Caco-2 (cell line): ENCODE data around the gene JDP2. TPM values are rescaled to one million over a fixed set of nuclear protein-coding genes. Genes with fewer than 3 reads are reported as not detected.

Experiments used
- BruUV-seq: library from RNA; stranded (reverse); fragments of 400-500 nt; replicated peaks from 2 replicates; lab custom pipeline; 2021; lab: Mats Ljungman, UMichigan
- CTCF ChIA-PET: fragments of 300-600 bp; sonication (Branson Sonifier 250); formaldehyde crosslinking; loops from one replicate; lab custom pipeline; 2022; ENCODE audit warnings: antibody characterized with exemption; lab: Charles Lee
- POLR2A ChIA-PET: fragments of 300-600 bp; sonication (Branson Sonifier 250); formaldehyde crosslinking; loops from one replicate; lab custom pipeline; 2022; ENCODE audit warnings: antibody characterized with exemption; lab: Charles Lee
- DNase-seq, 2 experiments: peaks; one replicate each; pipeline versions ENCODE4 v3.0.0 to v3.0.0-alpha.2; 2020 to 2022
- H3K27me3 ChIP-seq: replicated peaks from 2 replicates; pipeline ENCODE4 v1.6.0; 2011; ENCODE audit warnings: low read length; ENCODE audit not compliant: control insufficient read depth, insufficient read depth
- H3K36me3 ChIP-seq: 2 replicates; pipeline ENCODE4 v1.5.1; 2011; ENCODE audit warnings: low read length; ENCODE audit not compliant: control insufficient read depth, insufficient read depth
- H3K4me1 ChIP-seq: fragments of 250-450 bp; sonication (Bioruptor Pico); 2 replicates; pipeline ENCODE4 v1.5.1; 2020; ENCODE audit warnings: mild to moderate bottlenecking
- H3K4me3 ChIP-seq: 2 replicates; pipeline ENCODE4 v1.5.1; 2011; ENCODE audit warnings: low read depth, mild to moderate bottlenecking, control low read depth, low read length
- H3K9me3 ChIP-seq: fragments of 250-450 bp; sonication (Bioruptor Pico); 2 replicates; pipeline ENCODE4 v1.5.1; 2020; ENCODE audit warnings: mild to moderate bottlenecking, moderate library complexity
- H3K27ac Mint-ChIP-seq: one replicate; pipeline ENCODE4 v1.8.0; 2022; ENCODE audit warnings: mixed read lengths; ENCODE audit not compliant: unreplicated experiment
- H3K27me3 Mint-ChIP-seq: one replicate; pipeline ENCODE4 v1.8.0; 2022; ENCODE audit warnings: mixed read lengths; ENCODE audit not compliant: insufficient read depth, unreplicated experiment
- H3K36me3 Mint-ChIP-seq: one replicate; pipeline ENCODE4 v1.8.0; 2022; ENCODE audit warnings: mild to moderate bottlenecking, mixed read lengths; ENCODE audit not compliant: insufficient read depth, unreplicated experiment
- H3K4me1 Mint-ChIP-seq: one replicate; pipeline ENCODE4 v1.8.0; 2022; ENCODE audit warnings: low read depth, mixed read lengths; ENCODE audit not compliant: unreplicated experiment
- H3K4me3 Mint-ChIP-seq: one replicate; pipeline ENCODE4 v1.8.0; 2022; ENCODE audit warnings: mild to moderate bottlenecking, moderate library complexity, mixed read lengths; ENCODE audit not compliant: unreplicated experiment
- H3K9me3 Mint-ChIP-seq: one replicate; pipeline ENCODE4 v1.8.0; 2022; ENCODE audit warnings: mixed read lengths; ENCODE audit not compliant: unreplicated experiment
- intact Hi-C: fragments of 100-400 bp; cut with micrococcal nuclease; formaldehyde crosslinking; loops from one replicate; pipeline ENCODE4 v1.10.0; 2022; ENCODE audit not compliant: unreplicated experiment
- total RNA-seq: library from RNA; stranded (reverse); gene quantifications from 2 replicates; pipeline ENCODE4 v1.2.3, GENCODE V29; 2022
- TF ChIP-seq, protein P1 (sequence below), 2 experiments: fragments of 200-600 bp in 1 of 2; IDR thresholded peaks; 1 replicate in 1 of 2; 2 replicates in 1 of 2; pipeline versions ENCODE4 v1.5.1 to v1.8.0; 2011 to 2022; ENCODE audit warnings: antibody characterized with exemption in 1 of 2, control low read depth in 1 of 2, inconsistent platforms in 1 of 2, low read depth in 1 of 2, low read length in 1 of 2, mild to moderate bottlenecking in 1 of 2, moderate library complexity in 1 of 2; ENCODE audit not compliant: insufficient read depth in 1 of 2, severe bottlenecking in 1 of 2, unreplicated experiment in 1 of 2

The JDP2 gene
- total RNA-seq, 1 experiment from 2014 or later: 95.7 TPM

DNA sequence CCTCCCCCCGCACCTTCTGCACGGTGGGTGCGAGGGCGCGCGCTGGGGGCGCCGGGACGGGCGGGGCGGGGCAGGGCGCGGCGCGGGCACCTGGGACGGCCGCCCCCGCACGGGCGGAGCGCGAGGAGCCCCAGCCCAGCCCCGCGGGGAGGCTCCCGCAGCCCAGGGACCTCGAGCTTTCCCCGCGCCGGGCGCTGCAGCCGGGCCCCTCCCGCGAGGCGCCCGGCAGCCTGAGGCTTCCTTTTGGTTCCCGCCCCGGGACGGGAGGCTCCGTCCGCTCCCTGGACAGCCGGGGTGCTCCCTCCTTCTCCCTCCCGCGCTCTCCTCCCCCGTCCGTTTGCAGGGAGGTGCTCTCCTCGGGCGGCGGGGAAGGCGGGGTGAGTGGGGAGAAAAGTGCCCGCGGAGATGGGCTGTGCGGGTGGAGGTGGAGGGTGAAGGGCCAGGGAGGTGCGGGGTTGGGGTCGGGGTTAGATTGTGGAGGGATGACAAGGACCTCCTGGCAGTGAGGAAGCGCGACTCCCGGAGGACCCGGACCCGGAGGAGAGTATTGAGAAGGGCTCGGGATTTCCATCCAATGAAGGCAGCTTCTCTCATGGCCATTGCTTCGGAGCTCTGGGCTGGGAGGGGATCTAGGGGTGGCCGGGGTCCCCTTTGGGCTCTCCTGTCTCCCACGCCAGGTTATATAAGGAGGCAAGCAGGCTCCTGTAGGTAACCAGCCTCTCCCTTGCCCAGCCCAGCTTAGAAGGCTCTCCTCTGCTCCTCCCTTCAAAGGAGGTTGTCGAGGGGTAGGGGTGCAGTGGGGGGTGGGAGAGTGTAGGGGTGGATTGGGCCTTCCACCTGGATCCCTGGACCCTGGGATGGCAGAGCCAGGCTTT is 645 bp downstream of the JDP2 start:
- CTCF ChIA-PET: interaction anchor here (0.6 to 1.1 kb wide), 9 partner anchors 9 to 553 kb away, joined by 3 to 7 read pairs (median 3); partner anchors contain the start of gene TGFB3
- POLR2A ChIA-PET: interaction anchor here (0.5 to 1.6 kb wide), 10 partner anchors 9 to 178 kb away, joined by 3 to 8 read pairs (median 4); no protein-coding TSS in a partner anchor
- H3K4me1 ChIP-seq: peaks cover 19% of the 10 kb centered on the region
- H3K27me3 ChIP-seq: no peaks in the 10 kb centered on the region
- peak overlapping the region; percentile 83 for H3K4me3 Mint-ChIP-seq
- no peaks in the 10 kb centered on the region for H3K27me3 Mint-ChIP-seq
- H3K36me3 ChIP-seq: no peaks in the 10 kb centered on the region; the same call in 1 of the 2 replicates
- DNase-seq: peak in 1 of 2 experiments; percentile 53
- TF ChIP-seq, protein P1, sequence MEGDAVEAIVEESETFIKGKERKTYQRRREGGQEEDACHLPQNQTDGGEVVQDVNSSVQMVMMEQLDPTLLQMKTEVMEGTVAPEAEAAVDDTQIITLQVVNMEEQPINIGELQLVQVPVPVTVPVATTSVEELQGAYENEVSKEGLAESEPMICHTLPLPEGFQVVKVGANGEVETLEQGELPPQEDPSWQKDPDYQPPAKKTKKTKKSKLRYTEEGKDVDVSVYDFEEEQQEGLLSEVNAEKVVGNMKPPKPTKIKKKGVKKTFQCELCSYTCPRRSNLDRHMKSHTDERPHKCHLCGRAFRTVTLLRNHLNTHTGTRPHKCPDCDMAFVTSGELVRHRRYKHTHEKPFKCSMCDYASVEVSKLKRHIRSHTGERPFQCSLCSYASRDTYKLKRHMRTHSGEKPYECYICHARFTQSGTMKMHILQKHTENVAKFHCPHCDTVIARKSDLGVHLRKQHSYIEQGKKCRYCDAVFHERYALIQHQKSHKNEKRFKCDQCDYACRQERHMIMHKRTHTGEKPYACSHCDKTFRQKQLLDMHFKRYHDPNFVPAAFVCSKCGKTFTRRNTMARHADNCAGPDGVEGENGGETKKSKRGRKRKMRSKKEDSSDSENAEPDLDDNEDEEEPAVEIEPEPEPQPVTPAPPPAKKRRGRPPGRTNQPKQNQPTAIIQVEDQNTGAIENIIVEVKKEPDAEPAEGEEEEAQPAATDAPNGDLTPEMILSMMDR (IDR thresholded peaks at IDR 0.05; ENCODE audit: insufficient read depth in 1 of 2, low read depth in 1 of 2, low read length in 1 of 2, severe bottlenecking in 1 of 2, unreplicated experiment in 1 of 2): no peak
- intact Hi-C loops: loop anchor here (5.0 kb wide), 1 partner anchor 51 kb away; no protein-coding TSS in a partner anchor
- H3K4me3 ChIP-seq: peak overlapping the region; percentile 84
- no peaks in the 10 kb centered on the region for H3K9me3 Mint-ChIP-seq
- peak overlapping the region; percentile 67 for H3K27ac Mint-ChIP-seq
- 0 out of 2 replicates have a peak, but pooled peaks cover 9% of the 10 kb centered on the region for H3K9me3 ChIP-seq
- peaks cover 18% of the 10 kb centered on the region for H3K4me1 Mint-ChIP-seq
- peaks cover 23% of the 10 kb centered on the region for H3K36me3 Mint-ChIP-seq
- no TSS peak for BruUV-seq

- POLR2A ChIA-PET: interaction anchor here (0.5 kb wide), 1 partner anchor 21 kb away, joined by 4 read pairs; no protein-coding TSS in a partner anchor
- peaks cover 19% of the 10 kb centered on the region for H3K4me1 ChIP-seq
- Mint-ChIP-seq H3K27me3 (no peaks in the 10 kb centered on the region), H3K4me3 (peak overlapping the region; percentile 83), H3K9me3 (no peaks in the 10 kb centered on the region), H3K36me3 (peaks cover 34% of the 10 kb centered on the region), H3K4me1 (peaks cover 18% of the 10 kb centered on the region), H3K27ac (peak overlapping the region; percentile 67)
- H3K36me3 ChIP-seq: no peaks in the 10 kb centered on the region; the same call in 1 of the 2 replicates
- BruUV-seq: no TSS peak
- TF ChIP-seq, protein P1 (IDR thresholded peaks at IDR 0.05; ENCODE audit: insufficient read depth in 1 of 2, low read depth in 1 of 2, low read length in 1 of 2, severe bottlenecking in 1 of 2, unreplicated experiment in 1 of 2): no peak
- no peak for DNase-seq
- 0 out of 2 replicates have a peak, but pooled peaks cover 3% of the 10 kb centered on the region for H3K9me3 ChIP-seq
- CTCF ChIA-PET: interaction anchor here (0.6 to 1.3 kb wide), 3 partner anchors 55 to 122 kb away, joined by 3 to 5 read pairs (median 3); no protein-coding TSS in a partner anchor
- no peaks in the 10 kb centered on the region for H3K27me3 ChIP-seq
- H3K4me3 ChIP-seq: no peak overlapping the region
- intact Hi-C loops: loop anchor here (5.0 kb wide), 1 partner anchor 52 kb away; no protein-coding TSS in a partner anchor
These were observed 1.7 kb downstream of the JDP2 start for GRCh38 chr14:75429562-75429961.

DNA sequence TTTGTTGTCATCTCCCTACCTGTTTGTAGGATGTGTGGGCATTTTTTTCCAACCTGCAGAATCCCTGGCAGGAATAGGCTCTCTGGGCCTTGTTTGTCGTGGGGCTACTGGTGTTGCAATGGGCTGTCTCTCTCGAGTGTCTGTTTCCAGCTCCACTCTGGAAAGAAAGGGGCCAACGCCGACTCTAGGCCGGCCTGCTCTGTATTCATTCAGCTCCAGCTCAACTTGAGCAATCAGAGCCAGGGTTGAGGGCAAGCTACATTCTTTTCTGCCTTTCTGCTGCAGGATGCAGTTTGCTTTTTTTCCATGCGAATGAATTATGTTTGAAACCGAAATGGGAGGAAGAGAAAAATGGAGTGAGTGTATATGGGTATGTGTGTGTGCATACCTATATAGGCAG is 2.3 kb downstream of the JDP2 start:
- ChIA-PET CTCF (interaction anchor here (0.6 to 1.3 kb wide), 3 partner anchors 55 to 122 kb away, joined by 3 to 5 read pairs (median 3); no protein-coding TSS in a partner anchor), POLR2A (interaction anchor here (0.5 to 1.1 kb wide), 2 partner anchors 22 to 507 kb away, joined by 3 to 4 read pairs; partner anchors contain the start of gene RPS6KL1)
- H3K27ac Mint-ChIP-seq: no peak overlapping the region
- no peaks in the 10 kb centered on the region for H3K9me3 Mint-ChIP-seq
- H3K27me3 Mint-ChIP-seq: no peaks in the 10 kb centered on the region
- TF ChIP-seq, protein P1 (IDR thresholded peaks at IDR 0.05; ENCODE audit: insufficient read depth in 1 of 2, low read depth in 1 of 2, low read length in 1 of 2, severe bottlenecking in 1 of 2, unreplicated experiment in 1 of 2): no peak
- peak overlapping the region; percentile 83 for H3K4me3 Mint-ChIP-seq
- no peak for DNase-seq
- Histone ChIP-seq H3K27me3 (no peaks in the 10 kb centered on the region), H3K36me3 (no peaks in the 10 kb centered on the region; the same call in 1 of the 2 replicates), H3K4me3 (no peak overlapping the region), H3K4me1 (peaks cover 19% of the 10 kb centered on the region), H3K9me3 (no peaks in the 10 kb centered on the region)
- BruUV-seq: no TSS peak
- intact Hi-C loops: no loop called here
- peaks cover 18% of the 10 kb centered on the region for H3K4me1 Mint-ChIP-seq
- H3K36me3 Mint-ChIP-seq: peaks cover 40% of the 10 kb centered on the region
